Endometrial microvascular endothelial cells (primary cell): ENCODE results near the gene DCP2. TPM values are rescaled to one million over a fixed set of nuclear protein-coding genes. Genes with fewer than 3 reads are reported as not detected.

ENCODE experiments used
- in situ Hi-C: cut with HindIII; loops from 2 replicates; pipeline ENCODE4 v1.10.0; 2017; ENCODE audit warnings: low sequenced_read_pairs, low pct_unique_long_range_greater_than_20kb; ENCODE audit errors: inconsistent ontology term
- total RNA-seq: library from RNA; depleted of rRNA; stranded (reverse); fragments of >200 nt; gene quantifications from one replicate; pipeline ENCODE4 v1.2.3, GENCODE V29; 2015; ENCODE audit errors: inconsistent ontology term

DCP2 gene
- total RNA-seq, 1 donor from 2014 or later: 22.3 TPM

GRCh38 chr5:113000466-113000865, 23.9 kb downstream of the DCP2 start:
- in situ Hi-C loops: no loop called here

GRCh38 chr5:113002423-113002822, 25.8 kb downstream of the DCP2 start:
- in situ Hi-C loops: no loop called here

DNA sequence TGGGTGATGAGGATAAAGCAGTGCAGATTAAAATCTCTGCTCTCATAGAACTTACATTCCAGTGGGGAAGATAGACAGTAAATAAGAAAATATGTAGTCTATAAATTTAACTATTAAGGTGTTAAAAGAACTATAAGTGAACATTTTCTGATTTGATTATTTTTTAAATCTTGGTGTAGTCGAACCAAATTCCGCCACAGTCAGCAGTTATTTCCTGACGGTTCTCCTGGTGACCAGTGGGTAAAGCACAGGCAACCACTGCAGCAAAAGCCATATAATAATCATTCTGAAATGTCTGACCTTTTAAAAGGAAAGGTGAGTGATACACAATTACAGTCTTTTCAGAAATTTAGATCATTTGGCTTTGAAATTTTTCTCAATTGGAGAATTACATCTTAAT, 27.2 kb downstream of the DCP2 start:
- in situ Hi-C loops: no loop called here

DNA sequence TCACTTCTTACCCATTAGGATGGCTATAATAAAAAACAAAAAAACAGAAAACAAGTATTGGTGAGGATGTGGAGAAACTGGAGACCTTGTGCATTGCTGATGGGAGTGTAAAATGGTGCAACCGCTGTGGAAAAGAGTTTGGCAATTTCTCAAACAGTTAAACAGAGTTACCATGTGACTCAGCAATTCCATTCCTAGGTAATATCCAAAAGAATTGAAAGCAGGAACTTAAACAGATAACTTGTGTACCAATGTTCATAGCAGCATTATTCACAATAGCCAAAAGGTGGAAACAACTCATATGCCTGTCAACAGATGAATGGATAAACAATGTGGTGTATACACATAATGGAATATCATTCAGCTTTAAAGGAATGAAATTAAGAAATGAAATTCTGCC, 28.9 kb downstream of the DCP2 start:
- in situ Hi-C loops: no loop called here

DNA sequence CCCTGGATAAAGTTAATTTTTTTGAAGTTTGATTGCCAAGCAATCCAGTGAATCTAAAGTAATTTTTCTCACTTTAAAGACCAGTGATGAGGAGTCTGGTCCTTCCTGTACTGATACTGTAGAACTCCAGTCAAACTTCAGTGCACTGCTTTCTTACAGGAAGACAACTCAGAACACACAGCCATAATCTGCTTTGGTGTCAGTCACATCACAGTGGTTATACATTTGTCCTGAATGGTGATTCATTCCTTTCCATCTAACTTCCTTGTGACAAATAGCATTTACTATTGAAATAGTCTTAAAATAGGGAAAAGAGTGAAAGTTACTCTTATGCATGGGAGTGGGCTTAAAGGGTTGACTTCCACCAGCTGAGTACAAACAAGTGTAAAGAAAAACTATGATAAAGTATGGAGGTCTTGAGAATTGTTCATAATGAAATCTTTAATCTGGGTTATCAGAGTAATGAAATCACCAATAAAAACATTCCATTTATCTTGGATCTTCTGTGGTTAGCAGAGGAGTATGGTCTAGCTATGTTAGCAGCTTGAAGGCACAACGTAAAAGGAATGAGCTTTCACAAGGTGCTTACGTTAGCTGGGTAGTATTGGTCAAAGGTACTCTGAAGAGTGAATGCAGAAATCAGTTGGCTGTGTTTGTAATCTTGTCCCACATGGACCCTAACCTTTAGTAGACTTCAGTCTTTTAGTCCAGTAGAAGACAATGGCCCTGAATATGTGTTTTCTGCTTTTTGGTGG, 41.5 kb downstream of the DCP2 start:
- in situ Hi-C loops: no loop called here

DNA sequence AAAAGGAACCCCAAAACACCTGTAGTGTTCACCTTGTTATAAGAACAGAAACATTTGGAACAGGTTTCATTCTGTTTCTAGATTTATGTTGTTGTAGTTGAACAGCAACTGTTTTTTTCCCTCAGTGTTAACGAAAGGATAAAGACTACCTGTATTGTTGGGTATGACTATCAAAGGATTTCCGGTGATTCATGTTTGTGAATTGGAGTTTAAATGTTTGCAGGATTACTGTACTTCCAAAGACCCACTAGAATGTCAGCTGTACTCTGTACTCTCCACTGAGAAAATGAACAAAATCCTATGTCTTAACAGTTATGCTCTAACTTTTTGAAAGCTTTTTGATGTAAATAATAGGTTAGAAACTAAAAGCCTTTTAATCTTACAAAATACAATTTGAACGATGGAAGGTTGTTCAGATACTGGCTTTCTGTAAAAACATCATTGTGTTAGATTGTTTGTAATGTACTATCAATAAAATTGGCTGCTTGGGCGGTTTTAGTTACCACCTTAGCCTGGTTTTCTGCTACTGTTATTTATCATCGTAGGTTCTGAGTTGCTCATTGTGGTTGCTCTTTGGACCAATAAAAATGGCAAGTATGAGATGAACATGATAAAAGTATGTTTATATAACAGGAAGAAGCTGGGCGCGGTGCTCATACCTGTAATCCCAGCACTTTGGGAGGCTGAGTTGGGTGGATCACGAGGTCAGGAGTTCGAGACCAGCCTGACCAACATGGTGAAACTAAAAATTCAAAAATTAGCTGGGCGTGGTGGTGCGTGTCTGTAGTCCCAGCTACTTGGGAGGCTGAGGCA, 44.1 kb downstream of the DCP2 start:
- in situ Hi-C loops: no loop called here

DNA sequence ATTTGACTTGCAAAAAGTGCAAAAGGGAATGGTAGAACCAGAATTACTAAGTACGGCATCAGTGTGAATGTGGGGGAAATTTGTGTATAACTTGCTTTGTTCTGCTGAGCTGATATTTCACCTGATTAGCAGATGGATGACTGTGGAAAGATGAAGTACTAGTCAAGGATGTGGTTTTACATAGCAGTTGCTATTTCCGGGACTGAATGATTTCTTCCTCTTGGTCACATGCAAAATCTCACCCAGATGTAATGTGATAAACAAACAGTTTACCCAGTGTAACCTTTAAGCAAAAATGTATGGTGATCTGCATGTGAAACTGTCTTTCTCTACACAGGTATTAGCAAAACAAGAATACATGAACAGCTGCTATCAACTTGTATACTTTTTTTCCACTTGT, 46.1 kb downstream of the DCP2 start:
- in situ Hi-C loops: no loop called here

GRCh38 chr5:113024076-113024697, 47.6 kb downstream of the DCP2 start:
- in situ Hi-C loops: no loop called here

- in situ Hi-C loops: no loop called here
Measured at GRCh38 chr5:113025596-113025995, 49.0 kb downstream of the DCP2 start.

- in situ Hi-C loops: no loop called here
Measured at GRCh38 chr5:113026211-113026610, 49.6 kb downstream of the DCP2 start.

GRCh38 chr5:113027015-113027414, 50.4 kb downstream of the DCP2 start:
- in situ Hi-C loops: no loop called here

DNA sequence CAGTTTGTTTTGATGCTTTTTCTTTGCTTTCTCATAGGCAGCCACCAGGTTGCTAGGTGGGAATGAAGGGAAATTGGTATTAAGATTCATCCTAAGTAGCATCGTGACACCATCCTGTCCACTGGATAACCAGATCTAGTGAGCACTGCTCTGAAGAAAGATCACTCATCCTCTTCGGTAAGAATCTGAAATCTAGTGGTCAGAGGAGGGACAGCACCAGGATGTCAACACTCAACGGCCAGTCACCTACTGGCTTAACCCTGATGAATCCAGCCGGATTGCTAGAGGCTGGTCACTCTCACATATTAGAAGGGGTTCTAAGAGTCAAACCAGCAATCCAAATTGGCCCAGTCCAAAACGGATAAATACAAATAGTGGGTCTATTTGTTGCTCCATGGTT, 50.8 kb downstream of the DCP2 start:
- in situ Hi-C loops: no loop called here

GRCh38 chr5:113029614-113030013, 53.0 kb downstream of the DCP2 start:
- in situ Hi-C loops: no loop called here

- in situ Hi-C loops: no loop called here
Measured at GRCh38 chr5:113031104-113031503, 54.5 kb downstream of the DCP2 start.

GRCh38 chr5:113031557-113031956, 55.0 kb downstream of the DCP2 start:
- in situ Hi-C loops: no loop called here

DNA sequence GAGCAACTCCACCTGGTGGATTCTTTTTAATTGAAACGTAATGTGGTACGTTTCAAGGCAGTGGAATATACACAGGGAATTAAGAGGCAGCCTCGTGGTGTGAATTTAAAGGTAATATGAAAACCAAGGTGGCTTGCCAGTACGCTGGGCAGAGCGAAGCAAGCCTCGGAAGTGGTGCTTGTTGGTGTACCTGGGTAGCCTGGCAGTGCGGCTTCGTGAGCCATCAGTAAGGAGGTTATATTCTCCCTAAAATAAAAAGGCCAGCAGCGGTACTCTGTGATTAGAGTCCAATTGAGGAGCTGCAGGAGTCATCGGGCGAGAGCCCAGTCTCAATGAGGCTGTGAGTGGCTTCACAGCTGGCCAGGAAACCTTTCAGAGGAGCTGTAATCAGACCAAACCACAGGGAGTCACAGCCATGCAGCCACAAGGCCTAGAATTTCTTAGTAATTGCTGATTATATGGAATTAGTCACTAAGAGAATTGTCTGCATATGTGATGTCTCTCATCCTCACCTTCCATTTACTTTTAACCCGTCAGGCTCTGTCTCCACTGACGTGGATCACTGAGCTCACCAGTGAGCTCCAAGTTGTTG, 57.7 kb downstream of the DCP2 start:
- in situ Hi-C loops: no loop called here

- in situ Hi-C loops: no loop called here
Measured at GRCh38 chr5:113035096-113035495, 58.5 kb downstream of the DCP2 start.

GRCh38 chr5:113036321-113036720, 59.7 kb downstream of the DCP2 start:
- in situ Hi-C loops: no loop called here

GRCh38 chr5:113036826-113037225, 60.2 kb downstream of the DCP2 start:
- in situ Hi-C loops: no loop called here

GRCh38 chr5:113038136-113038535, 61.5 kb downstream of the DCP2 start:
- in situ Hi-C loops: no loop called here
